Globus pallidus (tissue), 1 donor: ENCODE measurements around the gene EFCC1.

Source experiments
- DNase-seq: peaks from one replicate; pipeline ENCODE4 v3.0.0-alpha.2; 2015; ENCODE audit warnings: low spot score

EFCC1 gene

DNA sequence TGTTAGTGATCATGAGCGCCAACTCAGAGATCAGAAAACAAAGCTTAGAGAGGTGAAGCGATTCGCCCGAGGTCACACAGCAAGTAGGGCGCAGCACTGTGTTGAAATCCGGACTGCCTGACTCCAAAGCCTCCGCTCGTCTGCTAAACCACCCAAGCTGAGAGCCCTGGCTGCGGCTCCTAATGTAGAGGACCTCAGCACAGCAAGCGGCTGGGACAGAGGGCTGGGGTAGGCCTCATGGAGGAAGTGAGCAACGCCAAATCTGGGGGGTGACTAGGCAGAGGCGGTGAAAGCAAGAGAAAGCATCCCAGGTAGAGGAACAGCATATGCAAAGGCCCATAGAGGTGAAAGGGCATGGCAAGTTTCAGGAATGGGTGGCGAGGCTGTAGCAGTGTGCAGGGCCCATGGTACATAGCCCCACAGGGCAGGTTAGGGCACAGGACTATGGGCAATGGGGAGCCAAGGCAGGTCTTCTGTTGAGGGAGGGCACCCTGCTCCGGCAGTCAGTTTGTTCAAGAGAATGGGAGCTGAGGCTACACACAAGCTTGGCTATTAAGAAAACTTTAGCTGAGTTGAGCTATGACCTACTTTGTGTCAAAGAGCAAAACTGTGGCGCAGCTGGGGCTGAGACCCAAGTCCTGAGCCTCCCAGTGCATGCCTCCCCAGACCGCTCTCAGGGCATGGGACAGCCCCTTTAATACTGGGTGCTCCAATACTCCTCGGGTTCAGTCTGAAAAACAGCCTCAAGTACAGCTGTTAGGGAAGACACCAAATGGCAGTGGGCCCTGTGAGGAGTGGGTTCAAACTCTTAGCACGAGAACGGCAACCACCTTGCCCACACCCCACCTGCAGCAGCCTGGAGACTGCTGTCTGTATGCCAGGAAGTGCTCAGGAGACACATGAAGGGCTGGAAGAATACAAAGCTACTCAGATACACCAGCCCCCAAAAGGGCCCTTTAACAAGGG is 6.2 kb upstream of the EFCC1 start:
- no peak for DNase-seq

DNA sequence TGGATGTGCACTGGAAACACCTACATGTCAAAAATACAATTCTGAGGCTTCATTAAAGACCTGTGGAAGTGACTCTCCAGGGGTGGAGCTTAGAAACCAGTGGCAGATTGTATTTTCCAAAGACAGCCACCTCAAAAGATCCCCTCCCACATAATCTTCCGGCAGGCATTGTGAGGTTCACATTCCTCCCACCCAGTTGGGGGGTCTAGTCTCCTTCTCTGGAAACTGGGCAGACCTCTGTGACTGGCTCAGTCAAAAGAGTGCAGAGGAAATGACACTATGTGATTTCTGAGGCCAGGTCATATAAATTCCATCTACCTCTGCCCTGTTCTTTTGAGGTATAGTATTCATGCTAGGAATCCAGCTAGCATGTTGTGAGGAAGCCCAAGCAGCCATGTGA is 5.4 kb upstream of the EFCC1 start:
- no peak for DNase-seq

GRCh38 chr3:128996200-128996599 is 4.9 kb upstream of the EFCC1 start:
- no peak for DNase-seq

DNA sequence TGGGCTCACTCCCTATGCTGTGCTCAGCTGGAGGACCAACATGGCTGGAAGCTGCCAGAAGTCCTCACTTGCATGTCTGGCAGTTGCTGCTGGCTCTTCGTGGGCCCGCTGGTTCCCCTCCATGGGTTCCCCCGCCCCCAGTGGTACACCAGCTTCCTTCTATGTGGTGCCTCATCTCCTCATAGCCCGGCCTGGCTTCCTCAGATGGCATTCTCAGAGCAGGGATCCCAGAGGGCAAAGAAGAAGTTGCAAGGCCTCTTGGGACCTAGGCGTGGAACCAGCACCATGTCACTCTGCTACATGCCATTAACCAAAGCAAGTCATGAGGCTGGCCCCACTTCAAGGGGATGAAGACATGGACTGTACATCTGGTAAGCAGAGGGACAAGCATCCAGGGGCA is 4.4 kb upstream of the EFCC1 start:
- no peak for DNase-seq

- DNase-seq, result no peak
Measured at GRCh38 chr3:128997486-128998133, 3.5 kb upstream of the EFCC1 start.

- no peak for DNase-seq
Measured at GRCh38 chr3:128998561-128998960, 2.5 kb upstream of the EFCC1 start.

- no peak for DNase-seq
Measured at GRCh38 chr3:128999102-128999501, 2.0 kb upstream of the EFCC1 start.

DNA sequence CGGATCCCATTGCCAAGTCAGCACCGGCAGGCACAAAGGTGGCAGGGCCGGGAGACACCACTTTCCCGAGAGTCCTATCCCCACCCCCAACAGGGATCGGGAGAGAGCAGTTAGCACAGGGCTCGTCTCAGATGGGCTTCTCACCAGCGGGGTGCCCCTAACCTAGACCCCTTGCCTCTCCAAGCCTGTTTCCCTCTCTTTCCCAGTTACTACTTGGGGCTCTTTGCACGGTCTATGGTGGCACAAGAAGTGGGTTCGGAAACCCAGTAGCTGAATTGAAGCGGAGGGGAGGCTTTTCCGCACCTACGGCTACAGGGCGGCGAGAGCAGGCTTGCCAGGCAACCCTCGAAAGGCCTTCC is 383 bp upstream of the EFCC1 start:
- no peak for DNase-seq

DNA sequence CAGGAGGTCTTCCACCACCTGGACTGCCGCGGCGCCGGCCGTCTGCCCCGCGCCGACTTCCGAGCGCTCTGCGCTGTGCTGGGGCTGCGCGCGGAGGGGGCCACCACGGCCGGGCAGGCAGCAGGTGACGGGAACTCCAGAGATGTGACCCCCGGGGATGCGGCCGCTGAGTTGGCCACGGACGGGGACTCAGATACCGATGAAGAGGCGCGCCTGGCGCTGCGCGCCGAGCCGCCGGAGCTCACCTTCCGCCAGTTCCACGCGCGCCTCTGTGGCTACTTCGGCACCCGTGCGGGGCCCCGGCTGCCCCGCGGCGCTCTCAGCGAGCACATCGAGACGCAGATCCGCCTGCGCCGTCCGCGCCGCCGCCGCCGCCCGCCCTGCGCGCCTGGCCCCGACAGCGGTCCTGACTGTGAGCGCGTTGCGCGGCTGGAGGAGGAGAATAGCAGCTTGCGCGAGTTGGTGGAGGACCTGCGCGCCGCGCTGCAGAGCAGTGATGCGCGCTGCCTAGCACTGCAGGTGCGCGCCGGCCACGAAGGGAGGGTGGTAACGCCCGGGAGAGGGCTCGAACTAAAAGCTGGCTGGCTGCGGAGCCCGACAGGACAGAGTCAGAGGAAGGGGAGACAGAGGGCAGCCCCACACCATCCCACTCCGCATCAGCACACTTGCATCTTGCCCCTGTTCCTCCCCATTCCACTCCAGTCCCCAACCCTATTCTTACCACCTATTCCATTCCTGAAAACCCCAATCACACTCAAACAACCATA is 885 bp downstream of the EFCC1 start:
- no peak for DNase-seq

- DNase-seq, result no peak
Measured at GRCh38 chr3:129002573-129003569, 1.8 kb downstream of the EFCC1 start.

- no peak for DNase-seq
Measured at GRCh38 chr3:129003578-129004112, 2.5 kb downstream of the EFCC1 start.

DNA sequence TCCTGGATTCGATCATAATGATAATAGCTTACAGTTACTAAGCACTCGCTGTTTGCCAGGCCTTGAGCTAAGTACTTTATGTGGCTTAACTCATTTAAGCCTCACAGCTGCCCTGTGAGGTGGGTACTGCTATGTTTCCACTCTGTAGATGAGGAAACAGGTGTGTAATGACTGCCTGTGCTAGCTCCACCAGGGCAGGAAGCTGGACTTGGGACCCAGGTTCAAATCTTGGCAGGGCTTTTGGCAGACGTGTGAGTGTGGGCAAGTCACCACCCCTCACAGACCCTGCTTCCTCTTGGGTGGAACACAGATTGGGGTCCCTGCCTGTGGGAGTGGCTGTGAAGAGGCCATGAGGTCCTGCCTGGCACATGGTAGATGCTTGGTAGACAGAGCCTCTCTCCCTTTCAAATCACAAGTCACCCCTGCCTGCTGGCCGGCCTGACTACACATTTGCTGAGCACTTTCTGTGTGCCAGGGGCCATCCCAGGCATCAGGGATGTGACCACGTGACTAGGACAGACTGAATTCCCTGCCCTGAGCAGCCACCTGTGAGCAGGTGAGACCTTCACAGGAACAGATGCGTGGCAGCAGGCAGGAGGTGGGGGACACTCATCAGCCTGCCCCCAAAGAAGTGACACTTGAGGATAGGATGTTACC is 3.7 kb downstream of the EFCC1 start:
- no peak for DNase-seq

GRCh38 chr3:129005526-129006303 is 4.6 kb downstream of the EFCC1 start:
- no peak for DNase-seq

DNA sequence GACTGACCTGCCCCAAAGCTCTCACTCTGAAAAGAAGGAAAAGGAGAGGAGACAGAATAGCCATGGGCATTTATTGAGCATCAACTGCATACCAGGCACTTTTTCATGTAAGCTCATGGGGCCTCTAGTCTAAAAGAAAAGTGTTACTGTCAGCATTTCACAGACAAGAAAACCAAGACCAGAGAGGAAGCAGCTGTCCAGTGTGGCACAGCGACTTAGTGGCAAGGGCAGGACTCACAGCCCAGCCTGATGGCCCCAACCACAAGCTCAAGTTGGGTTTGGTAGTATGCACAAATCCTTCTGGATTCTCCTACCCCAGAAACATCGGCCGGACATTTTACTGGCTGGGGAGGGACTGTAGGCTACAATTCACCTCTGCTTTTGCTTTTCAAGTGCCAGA is 5.8 kb downstream of the EFCC1 start:
- no peak for DNase-seq

- DNase-seq, result no peak
Measured at GRCh38 chr3:129007792-129008191, 6.7 kb downstream of the EFCC1 start.

GRCh38 chr3:129009266-129009665 is 8.2 kb downstream of the EFCC1 start:
- DNase-seq, result no peak

DNA sequence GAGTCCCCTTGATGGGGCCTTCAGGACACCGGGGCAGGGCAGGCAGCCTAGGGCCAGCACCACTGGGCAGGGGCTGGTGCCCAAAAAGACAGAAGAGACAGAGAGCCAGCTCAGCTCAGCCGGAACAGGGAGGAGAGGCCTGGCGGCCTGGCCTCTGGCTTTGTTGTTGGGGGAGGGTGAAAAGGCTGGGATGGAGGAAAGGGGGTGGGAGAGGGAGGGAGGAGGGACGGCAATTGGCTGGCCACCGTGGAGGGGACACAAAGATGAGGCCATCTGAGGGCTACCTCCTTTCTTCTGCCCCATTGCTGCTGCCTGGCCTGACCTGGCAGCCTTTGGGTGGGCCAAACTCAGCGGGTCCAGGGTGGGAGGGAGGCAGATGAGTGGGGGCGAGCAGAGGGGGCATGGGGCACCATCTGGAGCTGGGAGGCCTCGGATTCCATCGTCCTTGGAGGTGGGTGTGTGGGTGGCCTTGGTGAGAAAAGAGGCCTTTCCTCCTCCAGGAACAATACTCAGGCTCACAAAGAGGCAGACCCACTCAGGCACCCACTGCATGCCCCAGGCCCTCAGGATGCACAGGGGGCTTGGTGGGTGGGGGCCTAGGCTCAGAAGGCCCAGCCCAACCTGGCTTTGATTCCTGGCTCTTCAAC is 9.3 kb downstream of the EFCC1 start:
- no peak for DNase-seq

- no peak for DNase-seq
Measured at GRCh38 chr3:129013491-129013891, 12.4 kb downstream of the EFCC1 start.

GRCh38 chr3:129014148-129014547 is 13.0 kb downstream of the EFCC1 start:
- DNase-seq, result peak; percentile 47
